ENCODE data around the gene C1QTNF3.

C1QTNF3 gene

GRCh38 chr5:34020726-34021125 lies 22.3 kb downstream of the C1QTNF3 start:
- H3K79me1 ChIP-seq (replicated peaks; ENCODE audit: low read length, poor library complexity, severe bottlenecking), result no peaks in the 10 kb centered on the region
- H3K27ac ChIP-seq (ENCODE audit: low read length, poor library complexity, severe bottlenecking), result no peak overlapping the region
- no peak overlapping the region for H2AK5ac ChIP-seq (ENCODE audit: low read length, severe bottlenecking)
- no peaks in the 10 kb centered on the region for H3K9me3 ChIP-seq (ENCODE audit: control insufficient read depth, low read length)
- no peak for DNase-seq
- H3K18ac ChIP-seq (ENCODE audit: low read depth in 1 of 2, low read length in 2 of 2), result no peak overlapping the region
- H3K4ac ChIP-seq (ENCODE audit: low read depth in 1 of 2, low read length in 2 of 2), result no peak overlapping the region
- no peak overlapping the region for H2BK15ac ChIP-seq (ENCODE audit: low read depth, poor library complexity, severe bottlenecking)
- H3K4me3 ChIP-seq (ENCODE audit: insufficient read depth in 1 of 2, low read depth in 1 of 2, low read length in 2 of 2), result no peak overlapping the region
- no peak overlapping the region for H3K9ac ChIP-seq (ENCODE audit: low read length)
- no peak overlapping the region for H2BK120ac ChIP-seq (ENCODE audit: low read depth, low read length)
- no peaks in the 10 kb centered on the region for H3K27me3 ChIP-seq (ENCODE audit: control insufficient read depth in 1 of 2, insufficient read depth in 1 of 2, low read length in 2 of 2)
- no peak overlapping the region for H4K8ac ChIP-seq (ENCODE audit: low read length)
- no peak overlapping the region for H3K4me2 ChIP-seq (ENCODE audit: low read length, poor library complexity, severe bottlenecking)
- H2AFZ ChIP-seq (ENCODE audit: low read depth, low read length), result no peak overlapping the region
- no peaks in the 10 kb centered on the region for H3K36me3 ChIP-seq (ENCODE audit: control insufficient read depth in 1 of 2, insufficient read depth in 2 of 2, low read depth in 1 of 2, low read length in 2 of 2)
- H2BK5ac ChIP-seq (ENCODE audit: low read depth, low read length, poor library complexity, severe bottlenecking), result no peak overlapping the region
- H3K4me1 ChIP-seq (ENCODE audit: control insufficient read depth, insufficient read depth, low read depth, low read length), result no peaks in the 10 kb centered on the region
- WGBS, result 92% methylated on average over 1 of the region's 1 CpG
- H3K23ac ChIP-seq (ENCODE audit: low read length in 2 of 2), result no peak overlapping the region
- no peak overlapping the region for H2BK12ac ChIP-seq (ENCODE audit: low read length in 2 of 2)
- H4K91ac ChIP-seq (ENCODE audit: low read length), result no peak overlapping the region
- H3K14ac ChIP-seq (ENCODE audit: low read length in 2 of 2), result no peak overlapping the region

- H3K18ac ChIP-seq (ENCODE audit: low read depth in 1 of 2, low read length in 2 of 2), result no peak overlapping the region
- H2BK5ac ChIP-seq (ENCODE audit: low read depth, low read length, poor library complexity, severe bottlenecking), result no peak overlapping the region
- H3K4me3 ChIP-seq (ENCODE audit: insufficient read depth in 1 of 2, low read depth in 1 of 2, low read length in 2 of 2), result no peak overlapping the region
- no peak overlapping the region for H3K9ac ChIP-seq (ENCODE audit: low read length)
- H3K27ac ChIP-seq (ENCODE audit: low read length, poor library complexity, severe bottlenecking), result no peak overlapping the region
- no peak overlapping the region for H2BK12ac ChIP-seq (ENCODE audit: low read length in 2 of 2)
- H2BK120ac ChIP-seq (ENCODE audit: low read depth, low read length), result no peak overlapping the region
- H2AFZ ChIP-seq (ENCODE audit: low read depth, low read length), result no peak overlapping the region
- WGBS, result 85% methylated on average over 2 of the region's 2 CpGs
- no peaks in the 10 kb centered on the region for H3K4me1 ChIP-seq (ENCODE audit: control insufficient read depth, insufficient read depth, low read depth, low read length)
- H3K23ac ChIP-seq (ENCODE audit: low read length in 2 of 2), result no peak overlapping the region
- H3K4ac ChIP-seq (ENCODE audit: low read depth in 1 of 2, low read length in 2 of 2), result no peak overlapping the region
- H2AK5ac ChIP-seq (ENCODE audit: low read length, severe bottlenecking), result no peak overlapping the region
- H4K91ac ChIP-seq (ENCODE audit: low read length), result no peak overlapping the region
- no peak overlapping the region for H3K4me2 ChIP-seq (ENCODE audit: low read length, poor library complexity, severe bottlenecking)
- DNase-seq, result no peak
- H3K36me3 ChIP-seq (ENCODE audit: control insufficient read depth in 1 of 2, insufficient read depth in 2 of 2, low read depth in 1 of 2, low read length in 2 of 2), result no peaks in the 10 kb centered on the region
- H4K8ac ChIP-seq (ENCODE audit: low read length), result no peak overlapping the region
- H2BK15ac ChIP-seq (ENCODE audit: low read depth, poor library complexity, severe bottlenecking), result no peak overlapping the region
- no peaks in the 10 kb centered on the region for H3K27me3 ChIP-seq (ENCODE audit: control insufficient read depth in 1 of 2, insufficient read depth in 1 of 2, low read length in 2 of 2)
- H3K9me3 ChIP-seq (ENCODE audit: control insufficient read depth, low read length), result no peaks in the 10 kb centered on the region
- no peak overlapping the region for H3K14ac ChIP-seq (ENCODE audit: low read length in 2 of 2)
- H3K79me1 ChIP-seq (replicated peaks; ENCODE audit: low read length, poor library complexity, severe bottlenecking), result no peaks in the 10 kb centered on the region
Observed at GRCh38 chr5:34017254-34017653, 25.8 kb downstream of the C1QTNF3 start.

GRCh38 chr5:34016750-34017149 lies 26.3 kb downstream of the C1QTNF3 start:
- H2BK120ac ChIP-seq (ENCODE audit: low read depth, low read length), result no peak overlapping the region
- no peaks in the 10 kb centered on the region for H3K4me1 ChIP-seq (ENCODE audit: control insufficient read depth, insufficient read depth, low read depth, low read length)
- no peaks in the 10 kb centered on the region for H3K36me3 ChIP-seq (ENCODE audit: control insufficient read depth in 1 of 2, insufficient read depth in 2 of 2, low read depth in 1 of 2, low read length in 2 of 2)
- no peak overlapping the region for H2BK12ac ChIP-seq (ENCODE audit: low read length in 2 of 2)
- H3K27me3 ChIP-seq (ENCODE audit: control insufficient read depth in 1 of 2, insufficient read depth in 1 of 2, low read length in 2 of 2), result no peaks in the 10 kb centered on the region
- no peak overlapping the region for H2BK5ac ChIP-seq (ENCODE audit: low read depth, low read length, poor library complexity, severe bottlenecking)
- H3K23ac ChIP-seq (ENCODE audit: low read length in 2 of 2), result no peak overlapping the region
- H3K27ac ChIP-seq (ENCODE audit: low read length, poor library complexity, severe bottlenecking), result no peak overlapping the region
- H3K79me1 ChIP-seq (replicated peaks; ENCODE audit: low read length, poor library complexity, severe bottlenecking), result no peaks in the 10 kb centered on the region
- no peak overlapping the region for H3K14ac ChIP-seq (ENCODE audit: low read length in 2 of 2)
- no peak overlapping the region for H4K91ac ChIP-seq (ENCODE audit: low read length)
- no peaks in the 10 kb centered on the region for H3K9me3 ChIP-seq (ENCODE audit: control insufficient read depth, low read length)
- H3K4me2 ChIP-seq (ENCODE audit: low read length, poor library complexity, severe bottlenecking), result no peak overlapping the region
- H3K4ac ChIP-seq (ENCODE audit: low read depth in 1 of 2, low read length in 2 of 2), result no peak overlapping the region
- no peak overlapping the region for H2AFZ ChIP-seq (ENCODE audit: low read depth, low read length)
- H3K9ac ChIP-seq (ENCODE audit: low read length), result no peak overlapping the region
- no peak overlapping the region for H3K4me3 ChIP-seq (ENCODE audit: insufficient read depth in 1 of 2, low read depth in 1 of 2, low read length in 2 of 2)
- H2BK15ac ChIP-seq (ENCODE audit: low read depth, poor library complexity, severe bottlenecking), result no peak overlapping the region
- DNase-seq, result no peak
- H2AK5ac ChIP-seq (ENCODE audit: low read length, severe bottlenecking), result no peak overlapping the region
- 78% methylated on average over 2 of the region's 2 CpGs for WGBS
- H3K18ac ChIP-seq (ENCODE audit: low read depth in 1 of 2, low read length in 2 of 2), result no peak overlapping the region
- no peak overlapping the region for H4K8ac ChIP-seq (ENCODE audit: low read length)

GRCh38 chr5:34016222-34016621 lies 26.8 kb downstream of the C1QTNF3 start:
- no peak overlapping the region for H3K4me2 ChIP-seq (ENCODE audit: low read length, poor library complexity, severe bottlenecking)

More at GRCh38 chr5:34016222-34016621, 26.8 kb downstream of the C1QTNF3 start:
- Histone ChIP-seq H3K18ac (ENCODE audit: low read depth in 1 of 2, low read length in 2 of 2) (no peak overlapping the region), H3K36me3 (ENCODE audit: control insufficient read depth in 1 of 2, insufficient read depth in 2 of 2, low read depth in 1 of 2, low read length in 2 of 2) (no peaks in the 10 kb centered on the region), H3K14ac (ENCODE audit: low read length in 2 of 2) (no peak overlapping the region), H2BK12ac (ENCODE audit: low read length in 2 of 2) (no peak overlapping the region), H2BK120ac (ENCODE audit: low read depth, low read length) (no peak overlapping the region), H3K9ac (ENCODE audit: low read length) (no peak overlapping the region), H3K23ac (ENCODE audit: low read length in 2 of 2) (no peak overlapping the region), H3K27ac (ENCODE audit: low read length, poor library complexity, severe bottlenecking) (no peak overlapping the region), H2AK5ac (ENCODE audit: low read length, severe bottlenecking) (no peak overlapping the region), H3K9me3 (ENCODE audit: control insufficient read depth, low read length) (no peaks in the 10 kb centered on the region), H2BK15ac (ENCODE audit: low read depth, poor library complexity, severe bottlenecking) (no peak overlapping the region), H3K79me1 (replicated peaks; ENCODE audit: low read length, poor library complexity, severe bottlenecking) (no peaks in the 10 kb centered on the region), H2BK5ac (ENCODE audit: low read depth, low read length, poor library complexity, severe bottlenecking) (no peak overlapping the region), H3K4ac (ENCODE audit: low read depth in 1 of 2, low read length in 2 of 2) (no peak overlapping the region), H3K4me3 (ENCODE audit: insufficient read depth in 1 of 2, low read depth in 1 of 2, low read length in 2 of 2) (no peak overlapping the region), H2AFZ (ENCODE audit: low read depth, low read length) (no peak overlapping the region), H3K27me3 (ENCODE audit: control insufficient read depth in 1 of 2, insufficient read depth in 1 of 2, low read length in 2 of 2) (no peaks in the 10 kb centered on the region), H4K8ac (ENCODE audit: low read length) (no peak overlapping the region), H3K4me1 (ENCODE audit: control insufficient read depth, insufficient read depth, low read depth, low read length) (no peaks in the 10 kb centered on the region), H4K91ac (ENCODE audit: low read length) (no peak overlapping the region)
- DNase-seq, result no peak
- WGBS, result 38% methylated on average over 5 of the region's 5 CpGs

Data from mesenchymal stem cell (in vitro differentiated cells and primary cell).